Measurements from ENCODE around the gene CLASP1. TPM values are rescaled to one million over a fixed set of nuclear protein-coding genes. Genes with fewer than 3 reads are reported as not detected.

CLASP1 gene
- total RNA-seq, 2 experiments from 2014 or later: 64.4 to 75.9 TPM

DNA sequence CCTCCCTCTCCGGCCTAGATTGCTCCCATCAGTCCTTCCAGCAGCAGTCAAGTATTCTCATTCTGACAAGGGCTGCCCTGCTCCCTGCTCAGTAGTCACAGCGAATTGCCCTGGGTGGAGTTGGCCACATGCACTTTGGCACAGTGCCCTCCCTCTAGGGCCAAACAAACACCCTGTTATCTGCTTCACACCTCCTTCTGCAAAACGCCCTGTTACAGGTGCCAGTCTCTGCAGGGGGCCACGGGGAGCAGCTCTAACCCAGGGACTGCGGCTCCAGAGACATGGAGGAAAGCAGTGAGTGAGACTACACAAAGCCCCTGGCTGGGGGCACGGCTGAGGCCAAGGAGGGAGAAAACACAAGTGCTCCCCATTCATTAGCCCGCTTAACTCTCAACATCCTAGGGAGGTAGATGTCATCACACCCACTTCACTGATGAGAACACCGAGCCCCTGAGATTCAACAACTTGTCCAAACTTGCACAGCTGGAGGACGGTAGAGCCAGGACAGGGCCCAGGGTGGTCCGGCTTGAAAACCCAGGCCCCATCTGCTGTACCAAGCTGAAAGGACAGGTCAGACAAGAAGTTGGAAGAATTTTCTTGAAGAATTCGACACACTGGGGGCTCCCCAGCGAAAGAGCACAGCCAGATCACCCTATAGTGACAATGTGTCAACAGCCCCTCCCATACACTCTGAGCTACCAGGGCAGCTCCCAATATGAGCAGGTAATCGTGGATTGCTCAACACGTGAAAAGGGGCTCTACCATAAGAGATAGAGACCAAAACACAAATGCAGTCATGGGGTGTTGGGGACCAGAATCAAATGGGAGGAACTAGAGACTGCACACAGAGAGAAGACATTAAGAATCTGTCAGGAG is 355.6 kb downstream of the CLASP1 start:
- DNase-seq (no peak), ATAC-seq (ENCODE audit: low read depth) (no peak)
- Mint-ChIP-seq H3K36me3 (no peaks in the 10 kb centered on the region), H3K27ac (no peak overlapping the region), H3K4me1 (no peaks in the 10 kb centered on the region), H3K27me3 (peaks cover 2% of the 10 kb centered on the region), H3K9me3 (no peaks in the 10 kb centered on the region), H3K4me3 (no peak overlapping the region)
- POLR2A ChIA-PET: no interaction called here

DNA sequence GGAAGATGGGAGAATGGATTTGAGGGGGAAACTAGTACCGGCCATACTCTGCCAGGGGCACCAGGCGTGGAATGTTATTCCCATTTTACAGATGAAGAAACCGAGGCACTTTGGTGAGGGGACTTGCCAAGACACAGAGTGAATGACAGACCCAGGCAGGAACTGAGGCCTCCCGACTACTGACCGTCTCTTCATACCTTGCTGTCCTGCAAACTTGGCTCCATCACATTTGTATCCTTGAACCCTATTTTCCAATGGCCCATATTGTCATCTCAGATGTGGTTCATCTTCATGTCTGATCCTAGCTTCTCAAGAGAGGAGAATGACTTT is 358.0 kb downstream of the CLASP1 start:
- Mint-ChIP-seq H3K9me3 (no peaks in the 10 kb centered on the region), H3K36me3 (no peaks in the 10 kb centered on the region), H3K27ac (no peak overlapping the region), H3K4me1 (no peaks in the 10 kb centered on the region), H3K4me3 (no peak overlapping the region), H3K27me3 (peaks cover 10% of the 10 kb centered on the region)
- ATAC-seq (ENCODE audit: low read depth) (no peak), DNase-seq (no peak)
- POLR2A ChIA-PET: no interaction called here

- no peaks in the 10 kb centered on the region for H3K4me1 Mint-ChIP-seq
- no peak for DNase-seq
- H3K27me3 Mint-ChIP-seq: peaks cover 20% of the 10 kb centered on the region
- H3K36me3 Mint-ChIP-seq: no peaks in the 10 kb centered on the region
- no peaks in the 10 kb centered on the region for H3K9me3 Mint-ChIP-seq
- POLR2A ChIA-PET: no interaction called here
- H3K27ac Mint-ChIP-seq: no peak overlapping the region
- no peak for ATAC-seq (ENCODE audit: low read depth)
- H3K4me3 Mint-ChIP-seq: no peak overlapping the region
These were observed 360.0 kb downstream of the CLASP1 start for GRCh38 chr2:121289271-121289670.

- DNase-seq: no peak
- peaks cover 26% of the 10 kb centered on the region for H3K27me3 Mint-ChIP-seq
- POLR2A ChIA-PET: no interaction called here
- ATAC-seq (ENCODE audit: low read depth): no peak
- H3K9me3 Mint-ChIP-seq: no peaks in the 10 kb centered on the region
- H3K4me3 Mint-ChIP-seq: no peak overlapping the region
- H3K27ac Mint-ChIP-seq: no peak overlapping the region
- no peaks in the 10 kb centered on the region for H3K36me3 Mint-ChIP-seq
- H3K4me1 Mint-ChIP-seq: no peaks in the 10 kb centered on the region
These were observed 360.6 kb downstream of the CLASP1 start for GRCh38 chr2:121288454-121289231.

DNA sequence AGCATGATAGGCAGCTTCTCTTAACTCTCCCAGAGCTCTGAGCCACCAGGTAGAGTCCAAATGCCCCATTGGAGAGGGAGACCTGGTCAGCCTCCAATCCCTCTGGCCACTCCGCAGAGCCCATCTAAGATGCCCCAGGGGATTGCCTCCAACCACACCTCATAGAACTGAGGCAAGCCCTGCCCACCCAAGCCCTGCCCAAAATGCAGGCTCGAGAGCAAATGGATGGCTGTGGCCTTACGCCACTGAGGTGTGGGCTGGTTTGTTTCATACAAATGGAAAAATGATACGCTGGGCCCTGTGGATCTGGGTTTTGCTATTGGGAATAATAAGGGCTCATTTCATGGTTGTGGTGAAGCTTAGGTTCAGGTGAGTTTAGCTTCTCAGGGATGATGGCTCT is 361.3 kb downstream of the CLASP1 start:
- DNase-seq: no peak
- Mint-ChIP-seq H3K4me1 (no peaks in the 10 kb centered on the region), H3K4me3 (no peak overlapping the region), H3K36me3 (no peaks in the 10 kb centered on the region), H3K27me3 (peaks cover 33% of the 10 kb centered on the region), H3K9me3 (no peaks in the 10 kb centered on the region), H3K27ac (no peak overlapping the region)
- ATAC-seq (ENCODE audit: low read depth): no peak
- POLR2A ChIA-PET: no interaction called here

Other genes with a start within 250 kb of the CLASP1 start
- not detected for gene RNU4ATAC, start 118.6 kb downstream of the CLASP1 start, total RNA-seq
- gene NIFK, start 87.4 kb upstream of the CLASP1 start, total RNA-seq: 10 to 100 TPM; 62.4 to 73.2 TPM
- gene TSN, start 106.2 kb upstream of the CLASP1 start, total RNA-seq: 10 to 100 TPM; 50.0 to 51.5 TPM

Measured in activated naive CD8-positive, alpha-beta T cell treated with anti-CD3 and anti-CD28 coated beads, Interleukin-2, amount 10 ng/mL, durations not matched to agents 7 days and 5 days (primary cell).